ENCODE results near the gene PRXL2B.

- TF ChIP-seq CTCF (IDR thresholded peaks at IDR 0.05; ENCODE audit: insufficient read depth, low read length): no peak
- no peak for TF ChIP-seq REST (IDR thresholded peaks at IDR 0.05; ENCODE audit: insufficient replicate concordance, low read depth)
- no peak for TF ChIP-seq POLR2AphosphoS5 (IDR thresholded peaks at IDR 0.05; ENCODE audit: low read depth)
Measured at GRCh38 chr1:2611621-2612437, 25.3 kb downstream of the PRXL2B start.
